Esophagus (tissue), 2 donors: Measurements from ENCODE around the gene APBA2. TPM values are rescaled to one million over a fixed set of nuclear protein-coding genes. Genes with fewer than 3 reads are reported as not detected.

Source experiments
- H3K27ac ChIP-seq, 2 donors: one replicate each; pipeline ENCODE4 v1.5.1; 2013; ENCODE audit warnings: low read depth in 2 of 2, mild to moderate bottlenecking in 2 of 2, inconsistent platforms in 1 of 2, low read length in 1 of 2, moderate library complexity in 1 of 2
- H3K27me3 ChIP-seq, 2 donors: one replicate each; pipeline ENCODE4 v1.6.1; 2013; ENCODE audit warnings: low read length in 2 of 2, control low read depth in 1 of 2, mild to moderate bottlenecking in 1 of 2; ENCODE audit not compliant: insufficient read depth in 2 of 2, control insufficient read depth in 1 of 2
- H3K36me3 ChIP-seq, 2 donors: one replicate each; pipeline ENCODE4 v1.6.1; 2013; ENCODE audit warnings: low read length in 1 of 2; ENCODE audit not compliant: control insufficient read depth in 2 of 2, insufficient read depth in 2 of 2
- H3K4me1 ChIP-seq, 2 donors: one replicate each; pipeline ENCODE4 v1.6.1; 2013; ENCODE audit warnings: low read length in 1 of 2; ENCODE audit not compliant: control insufficient read depth in 2 of 2, insufficient read depth in 2 of 2
- H3K4me3 ChIP-seq, 2 donors: one replicate each; pipeline ENCODE4 v1.5.1; 2013; ENCODE audit warnings: low read length in 2 of 2, mild to moderate bottlenecking in 2 of 2, low read depth in 1 of 2, moderate library complexity in 1 of 2
- H3K9me3 ChIP-seq, 2 donors: one replicate each; pipeline ENCODE4 v1.6.1; 2013; ENCODE audit warnings: mild to moderate bottlenecking in 2 of 2, low read depth in 1 of 2, low read length in 1 of 2, moderate library complexity in 1 of 2; ENCODE audit not compliant: control insufficient read depth in 2 of 2, insufficient read depth in 1 of 2
- WGBS, 2 donors: extraction: QIAGEN DNeasy Blood & Tissue Kit; methylation state at CpG; one replicate each; pipeline ENCODE4 v1.1.7; 2013; 5-methylcytosine and 5-hydroxymethylcytosine counted together
- polyA plus RNA-seq, 2 donors: library from polyadenylated mRNA; stranded (reverse); fragments of 200-250 nt; gene quantifications; one replicate each; pipeline ENCODE4 v1.2.3, GENCODE V29; 2013
- donor health status: healthy with polysubstance abuse.
- donor health status: Bipolar disorder and iron deficiency.

Gene APBA2
- polyA plus RNA-seq, 2 donors: 0.77 to 1.7 TPM

GRCh38 chr15:29130951-29131839 is 245.4 kb downstream of the APBA2 start:
- H3K9me3 ChIP-seq: no peaks in the 10 kb centered on the region
- no peaks in the 10 kb centered on the region for H3K36me3 ChIP-seq
- H3K4me1 ChIP-seq: no peaks in the 10 kb centered on the region
- WGBS, 2 donors: 70 to 73% methylated on average over 19 of the region's 19 CpGs
- no peaks in the 10 kb centered on the region for H3K27me3 ChIP-seq
- no peak overlapping the region for H3K4me3 ChIP-seq
- no peak overlapping the region for H3K27ac ChIP-seq

- Histone ChIP-seq H3K4me1 (no peaks in the 10 kb centered on the region), H3K9me3 (no peaks in the 10 kb centered on the region), H3K36me3 (no peaks in the 10 kb centered on the region), H3K27me3 (no peaks in the 10 kb centered on the region), H3K27ac (no peak overlapping the region), H3K4me3 (no peak overlapping the region)
- WGBS, 2 donors: 61 to 62% methylated on average over 22 to 23 of the region's 23 CpGs
These were observed 246.2 kb downstream of the APBA2 start for GRCh38 chr15:29131840-29132420.

- 81 to 85% methylated on average over 14 of the region's 14 CpGs for WGBS, 2 donors
- H3K4me3 ChIP-seq: no peak overlapping the region
- H3K4me1 ChIP-seq: no peaks in the 10 kb centered on the region
- H3K27me3 ChIP-seq: no peaks in the 10 kb centered on the region
- no peak overlapping the region for H3K27ac ChIP-seq
- no peaks in the 10 kb centered on the region for H3K9me3 ChIP-seq
- no peaks in the 10 kb centered on the region for H3K36me3 ChIP-seq
These were observed 247.0 kb downstream of the APBA2 start for GRCh38 chr15:29132735-29133181.

GRCh38 chr15:29133321-29133720 is 247.5 kb downstream of the APBA2 start:
- no peaks in the 10 kb centered on the region for H3K36me3 ChIP-seq
- no peak overlapping the region for H3K4me3 ChIP-seq
- no peak overlapping the region for H3K27ac ChIP-seq
- no peaks in the 10 kb centered on the region for H3K4me1 ChIP-seq
- H3K9me3 ChIP-seq: no peaks in the 10 kb centered on the region
- H3K27me3 ChIP-seq: no peaks in the 10 kb centered on the region
- WGBS, 2 donors: 80 to 84% methylated on average over 8 of the region's 8 CpGs

- Histone ChIP-seq H3K36me3 (no peaks in the 10 kb centered on the region), H3K4me3 (no peak overlapping the region), H3K27ac (no peak overlapping the region), H3K9me3 (no peaks in the 10 kb centered on the region), H3K27me3 (no peaks in the 10 kb centered on the region), H3K4me1 (no peaks in the 10 kb centered on the region)
- WGBS, 2 donors: 92% methylated on average over 5 of the region's 5 CpGs
These were observed 248.0 kb downstream of the APBA2 start for GRCh38 chr15:29133791-29134190.

GRCh38 chr15:29134239-29134638 is 248.5 kb downstream of the APBA2 start:
- Histone ChIP-seq H3K27ac (no peak overlapping the region), H3K36me3 (no peaks in the 10 kb centered on the region), H3K9me3 (no peaks in the 10 kb centered on the region), H3K4me1 (no peaks in the 10 kb centered on the region), H3K27me3 (no peaks in the 10 kb centered on the region), H3K4me3 (no peak overlapping the region)
- 85 to 93% methylated on average over 6 of the region's 6 CpGs for WGBS, 2 donors

- no peaks in the 10 kb centered on the region for H3K4me1 ChIP-seq
- WGBS, 2 donors: 84% methylated on average over 14 of the region's 14 CpGs
- no peaks in the 10 kb centered on the region for H3K27me3 ChIP-seq
- H3K36me3 ChIP-seq: no peaks in the 10 kb centered on the region
- no peak overlapping the region for H3K27ac ChIP-seq
- no peaks in the 10 kb centered on the region for H3K9me3 ChIP-seq
- no peak overlapping the region for H3K4me3 ChIP-seq
These were observed 249.0 kb downstream of the APBA2 start for GRCh38 chr15:29134641-29135308.

- Histone ChIP-seq H3K27me3 (no peaks in the 10 kb centered on the region), H3K36me3 (no peaks in the 10 kb centered on the region), H3K4me3 (no peak overlapping the region), H3K27ac (no peak overlapping the region), H3K9me3 (no peaks in the 10 kb centered on the region), H3K4me1 (no peaks in the 10 kb centered on the region)
- 59 to 63% methylated on average over 6 of the region's 6 CpGs for WGBS, 2 donors
These were observed 249.5 kb downstream of the APBA2 start for GRCh38 chr15:29135309-29135657.

- no peaks in the 10 kb centered on the region for H3K9me3 ChIP-seq
- H3K27ac ChIP-seq: no peak overlapping the region
- no peaks in the 10 kb centered on the region for H3K27me3 ChIP-seq
- no peak overlapping the region for H3K4me3 ChIP-seq
- H3K36me3 ChIP-seq: no peaks in the 10 kb centered on the region
- no peaks in the 10 kb centered on the region for H3K4me1 ChIP-seq
- WGBS, 2 donors: 85 to 87% methylated on average over 31 of the region's 31 CpGs
These were observed 250.2 kb downstream of the APBA2 start for GRCh38 chr15:29135702-29136646.
